ENCODE data around the gene FCHO1.

DNA sequence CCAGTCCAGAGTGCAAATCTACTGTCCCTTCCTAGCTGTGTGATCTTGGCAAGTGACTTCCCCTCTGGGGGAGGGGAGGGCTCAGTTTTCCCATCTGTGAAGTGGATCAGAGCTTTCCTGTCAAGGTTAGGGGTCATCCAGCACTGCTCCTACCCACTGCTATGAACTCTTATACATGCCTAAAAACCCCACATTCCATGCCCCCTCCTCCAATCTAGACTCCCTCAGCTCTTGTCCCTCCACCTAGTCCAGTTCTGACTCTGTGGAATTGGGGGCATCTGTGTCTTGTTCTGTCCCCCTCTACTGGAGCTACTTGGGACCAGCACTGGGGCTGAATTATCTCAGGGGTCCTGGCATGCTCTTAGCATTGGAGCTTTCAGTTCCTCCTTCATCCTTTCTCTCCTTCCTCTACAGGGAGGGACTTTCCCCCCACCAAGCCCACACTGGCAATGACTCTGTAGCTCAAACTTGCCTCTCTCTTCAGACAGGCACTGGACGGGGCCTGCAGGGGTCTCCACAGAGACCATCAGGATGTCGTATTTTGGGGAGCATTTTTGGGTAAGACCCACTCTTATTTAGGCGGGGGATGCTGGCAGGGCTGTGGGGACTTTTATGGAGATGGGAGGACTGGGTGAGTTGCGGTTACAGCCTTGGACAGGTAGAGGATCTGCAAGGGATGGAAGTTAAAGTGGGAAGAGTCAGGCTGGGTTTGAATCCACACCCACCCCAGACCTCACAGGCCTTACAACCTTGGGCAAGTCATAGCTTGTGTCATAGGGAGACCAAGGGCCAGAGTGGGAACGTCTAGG lies 3.6 kb downstream of the FCHO1 start:
- TF ChIP-seq, protein P1, sequence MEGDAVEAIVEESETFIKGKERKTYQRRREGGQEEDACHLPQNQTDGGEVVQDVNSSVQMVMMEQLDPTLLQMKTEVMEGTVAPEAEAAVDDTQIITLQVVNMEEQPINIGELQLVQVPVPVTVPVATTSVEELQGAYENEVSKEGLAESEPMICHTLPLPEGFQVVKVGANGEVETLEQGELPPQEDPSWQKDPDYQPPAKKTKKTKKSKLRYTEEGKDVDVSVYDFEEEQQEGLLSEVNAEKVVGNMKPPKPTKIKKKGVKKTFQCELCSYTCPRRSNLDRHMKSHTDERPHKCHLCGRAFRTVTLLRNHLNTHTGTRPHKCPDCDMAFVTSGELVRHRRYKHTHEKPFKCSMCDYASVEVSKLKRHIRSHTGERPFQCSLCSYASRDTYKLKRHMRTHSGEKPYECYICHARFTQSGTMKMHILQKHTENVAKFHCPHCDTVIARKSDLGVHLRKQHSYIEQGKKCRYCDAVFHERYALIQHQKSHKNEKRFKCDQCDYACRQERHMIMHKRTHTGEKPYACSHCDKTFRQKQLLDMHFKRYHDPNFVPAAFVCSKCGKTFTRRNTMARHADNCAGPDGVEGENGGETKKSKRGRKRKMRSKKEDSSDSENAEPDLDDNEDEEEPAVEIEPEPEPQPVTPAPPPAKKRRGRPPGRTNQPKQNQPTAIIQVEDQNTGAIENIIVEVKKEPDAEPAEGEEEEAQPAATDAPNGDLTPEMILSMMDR (IDR thresholded peaks at IDR 0.05; ENCODE audit: low read depth, low read length): no peak
- TF ChIP-seq, protein P2, sequence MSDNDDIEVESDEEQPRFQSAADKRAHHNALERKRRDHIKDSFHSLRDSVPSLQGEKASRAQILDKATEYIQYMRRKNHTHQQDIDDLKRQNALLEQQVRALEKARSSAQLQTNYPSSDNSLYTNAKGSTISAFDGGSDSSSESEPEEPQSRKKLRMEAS (IDR thresholded peaks at IDR 0.05; ENCODE audit: low read depth, low read length): no peak
